ENCODE measurements around the gene MACROD1. TPM values are rescaled to one million over a fixed set of nuclear protein-coding genes. Genes with fewer than 3 reads are reported as not detected.
A peak's percentile ranks its signal among the peaks of the same experiment; 100 is the strongest.

MACROD1 gene
- total RNA-seq, 1 donor from 2014 or later: 29.3 TPM

DNA sequence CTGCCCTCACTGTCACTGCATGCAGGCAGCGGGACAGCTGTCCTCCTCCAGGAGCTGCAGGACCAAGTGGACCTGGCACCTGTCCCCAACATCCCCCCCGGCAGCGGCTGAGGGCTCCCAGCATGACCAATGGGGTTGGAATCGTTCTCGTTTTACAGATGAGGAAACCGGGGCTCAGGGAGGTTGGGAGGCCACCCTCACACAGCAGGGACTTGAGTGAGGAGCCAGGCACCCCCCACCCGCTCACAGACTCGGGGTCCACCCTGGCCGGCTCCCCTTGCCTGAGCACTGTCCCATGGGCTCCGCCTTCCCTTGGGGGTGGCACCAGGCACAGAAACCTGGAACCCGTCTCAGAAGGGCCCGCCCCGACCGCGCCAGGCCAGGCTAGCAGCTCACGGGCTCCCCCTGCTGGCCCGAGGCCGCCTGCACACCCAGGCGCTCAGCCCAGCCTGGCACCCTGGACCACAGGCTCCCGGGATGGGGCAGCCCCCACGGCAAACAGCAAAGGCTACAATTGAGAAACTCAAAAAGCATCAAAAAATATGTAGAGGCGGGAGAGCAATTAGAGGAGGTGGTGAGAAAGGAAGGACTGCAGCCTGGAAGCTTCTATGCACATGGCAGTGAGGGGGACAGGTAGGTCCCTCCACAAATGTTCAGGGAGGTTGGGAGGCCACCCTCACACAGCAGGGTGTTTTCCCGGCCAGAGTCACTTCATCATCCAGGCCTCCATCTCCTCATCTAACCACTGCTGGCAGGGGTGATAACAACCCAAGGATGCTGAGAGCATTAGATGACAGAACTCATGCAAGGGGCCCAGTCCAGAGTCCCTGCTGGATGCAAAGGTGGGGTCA is 12.8 kb downstream of the MACROD1 start:
- DNase-seq: peak; percentile 65

DNA sequence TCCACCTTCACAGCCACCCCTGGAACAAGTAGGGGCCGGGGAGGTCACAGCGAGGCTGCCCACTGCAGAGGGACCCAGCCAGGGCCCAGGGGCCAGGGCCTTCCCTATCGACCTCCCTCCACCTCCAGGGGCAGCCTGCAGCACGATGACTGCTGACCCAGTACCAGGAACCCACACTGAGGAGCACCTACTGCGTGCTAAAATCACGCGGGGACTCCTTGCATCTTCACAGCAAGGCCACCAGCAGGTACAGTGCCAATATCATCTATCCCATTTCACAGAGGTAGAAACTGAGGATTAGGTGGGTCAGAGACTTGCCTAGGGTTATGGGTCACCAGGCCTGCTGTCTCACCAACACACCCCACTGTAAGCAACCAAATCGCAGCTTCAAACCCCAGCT is 14.6 kb downstream of the MACROD1 start:
- no peak for DNase-seq

- no peak for DNase-seq
Observed at GRCh38 chr11:64150481-64151239, 15.3 kb downstream of the MACROD1 start.

DNA sequence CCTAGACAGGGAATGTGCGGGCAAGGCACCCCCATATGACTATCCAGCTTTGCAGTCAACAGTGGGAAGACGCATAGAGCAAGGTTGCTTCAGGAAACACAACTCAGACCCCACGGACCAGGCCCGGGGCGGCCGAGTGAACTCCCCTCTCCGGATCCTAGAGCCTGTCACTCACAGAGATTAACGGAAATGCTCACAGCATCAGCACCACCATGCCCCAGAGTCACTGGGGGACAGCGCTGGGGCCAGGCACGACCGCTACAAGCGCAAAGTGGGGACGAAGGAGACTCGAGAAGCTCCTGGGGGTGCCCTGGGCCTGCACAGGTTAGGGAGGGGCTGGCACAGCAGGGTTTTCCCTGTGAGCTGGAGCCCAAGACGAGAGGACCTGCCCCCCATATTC is 15.9 kb downstream of the MACROD1 start:
- no peak for DNase-seq

DNA sequence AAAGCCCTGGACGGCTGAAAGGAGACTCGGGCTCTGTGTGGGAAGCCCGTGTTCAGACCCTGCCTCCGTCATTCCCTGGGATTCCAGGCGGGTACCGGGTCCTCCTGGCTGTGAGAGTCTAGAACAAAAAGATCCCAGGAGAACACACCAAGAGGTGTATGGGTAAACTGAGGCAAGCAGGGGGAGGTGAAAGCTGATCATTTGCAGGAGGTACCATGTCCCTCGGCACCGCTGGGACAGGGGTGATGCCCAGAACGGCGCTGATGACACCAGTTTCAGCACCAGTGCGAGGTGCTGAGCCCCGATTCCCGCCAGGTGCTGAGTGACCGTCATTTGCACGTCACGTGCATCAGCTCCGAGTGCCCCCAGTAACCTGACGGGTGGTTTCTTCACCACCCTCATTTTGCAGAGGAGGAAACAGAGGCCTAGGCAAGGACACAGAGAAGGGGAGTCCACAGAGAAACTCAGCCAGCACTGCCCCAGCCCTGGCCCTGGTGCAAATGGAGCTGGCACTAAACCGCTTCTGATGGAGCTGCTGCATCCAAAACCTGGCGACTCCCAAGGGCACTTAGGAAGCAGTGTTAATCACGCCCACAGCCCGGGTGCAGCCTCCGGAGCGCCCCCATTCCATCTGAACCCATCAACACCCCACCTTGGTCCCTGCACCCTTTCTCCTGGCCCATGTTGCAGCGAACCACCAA is 16.8 kb downstream of the MACROD1 start:
- DNase-seq: no peak

GRCh38 chr11:64148226-64148916 is 17.5 kb downstream of the MACROD1 start:
- peak; percentile 84 for DNase-seq

DNA sequence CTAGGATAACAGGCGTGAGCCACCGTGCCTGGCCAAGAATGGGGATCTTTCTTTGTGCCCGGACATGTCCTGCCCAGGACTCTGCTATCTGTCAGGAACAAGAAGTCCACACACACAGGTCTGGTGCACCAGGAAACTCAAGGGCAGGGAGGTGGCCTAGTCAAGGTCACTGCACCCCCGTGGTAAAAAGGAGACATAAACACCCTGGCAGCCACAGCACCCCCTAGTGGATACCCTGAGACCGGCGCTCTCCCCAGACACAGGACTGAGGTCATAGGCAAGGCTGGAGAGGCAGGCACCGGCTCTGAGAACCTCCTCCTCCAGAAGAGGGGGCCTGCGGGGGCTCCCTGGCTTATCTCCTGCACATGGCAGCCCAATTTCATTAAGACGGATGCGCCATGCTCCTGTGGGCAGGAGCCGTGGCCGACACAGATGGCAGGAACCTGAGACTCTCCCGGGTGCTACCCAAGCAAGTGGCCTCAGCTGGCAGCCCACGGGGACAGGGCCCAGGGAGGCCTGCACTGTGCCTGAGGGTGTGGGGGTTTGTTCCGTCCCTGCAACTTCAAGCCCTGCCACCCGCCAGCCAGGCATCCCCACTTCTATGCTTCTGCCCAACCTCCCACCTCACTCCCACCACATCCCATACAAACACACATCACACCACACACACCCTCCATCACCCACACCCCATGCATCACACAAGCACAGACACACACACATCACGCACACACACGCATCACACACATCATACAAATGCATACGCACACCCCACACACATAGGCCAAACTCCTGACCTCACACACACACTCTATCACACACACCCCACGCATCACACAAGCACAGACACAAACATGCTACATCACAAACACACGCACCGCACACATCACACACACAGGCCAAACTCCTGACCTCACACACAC is 19.6 kb downstream of the MACROD1 start:
- DNase-seq: peak; percentile 72

DNA sequence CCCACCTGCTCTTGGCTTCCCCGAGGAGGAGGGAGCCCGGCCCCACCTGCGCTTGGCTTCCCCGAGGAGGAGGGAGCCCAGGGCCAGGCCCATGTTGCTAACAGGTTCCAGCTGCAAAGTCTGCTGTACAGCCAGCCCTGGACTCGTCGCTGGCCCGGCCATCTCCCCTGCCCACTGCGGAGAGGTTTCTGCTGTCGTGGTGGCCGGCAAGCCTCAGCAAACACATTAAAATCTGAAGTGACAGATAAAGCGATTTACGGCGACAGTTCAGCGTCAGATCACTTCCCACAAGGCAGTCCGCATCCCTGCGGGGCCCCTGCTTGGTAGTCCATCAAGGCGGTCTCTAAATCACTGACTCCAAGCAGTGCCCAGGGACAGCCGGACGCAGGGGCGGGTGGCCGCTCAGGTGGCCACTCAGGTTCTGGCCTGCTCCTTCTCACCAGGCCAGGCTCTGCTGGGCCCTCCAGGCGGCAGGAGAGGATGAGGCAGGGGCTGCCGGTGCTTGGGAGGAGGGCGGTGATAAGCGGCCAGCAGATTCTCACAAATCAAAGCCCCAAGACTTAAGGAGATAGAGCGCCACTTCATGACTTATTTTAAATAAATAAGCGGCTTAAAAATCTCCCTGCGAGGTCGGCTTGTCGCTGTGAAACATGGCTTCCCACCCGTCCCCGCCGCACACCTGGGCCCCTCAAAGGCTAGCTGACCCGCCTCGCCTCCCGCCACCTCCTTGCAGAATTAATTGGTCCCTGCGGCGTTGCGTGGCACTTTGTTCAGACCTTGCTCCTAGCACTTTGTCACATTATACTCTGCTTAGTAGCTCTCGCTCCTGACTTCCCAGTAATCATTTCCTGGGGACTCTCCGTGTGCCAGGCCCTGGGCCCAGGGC is 21.1 kb downstream of the MACROD1 start:
- no peak for DNase-seq

DNA sequence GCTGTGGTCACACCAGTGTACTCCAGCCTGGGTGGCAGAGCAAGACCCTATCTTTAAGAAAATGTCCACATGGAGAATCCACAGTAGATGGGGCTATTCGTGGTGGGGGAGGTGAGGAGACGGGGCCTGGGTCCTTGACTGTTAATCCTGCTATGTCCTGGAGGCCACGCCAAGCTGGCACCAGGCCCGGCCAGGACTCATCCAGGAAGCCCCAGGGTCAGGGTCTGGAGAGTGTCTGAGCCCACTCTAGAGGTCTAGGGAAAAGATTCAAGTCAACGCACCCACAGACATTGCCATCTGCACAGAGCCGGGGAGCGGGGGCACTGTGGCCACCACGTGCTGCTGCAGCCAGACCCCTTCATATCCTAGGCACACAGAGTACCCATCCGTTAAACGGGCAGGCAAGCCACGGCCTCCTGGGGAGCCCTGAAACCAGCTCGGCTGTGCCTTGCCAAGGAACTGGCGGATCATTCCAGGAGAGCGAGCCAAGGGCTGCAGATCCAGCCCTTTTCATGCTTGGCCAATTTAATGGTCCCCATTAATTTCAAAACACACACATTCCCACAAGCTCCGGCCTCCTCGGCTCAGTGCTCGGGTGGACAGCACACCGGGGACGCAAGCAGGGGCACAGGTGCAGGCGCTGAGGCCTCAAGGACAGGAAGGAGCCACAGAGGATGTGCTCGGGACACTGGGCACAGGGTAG is 24.7 kb downstream of the MACROD1 start:
- no peak for DNase-seq

DNA sequence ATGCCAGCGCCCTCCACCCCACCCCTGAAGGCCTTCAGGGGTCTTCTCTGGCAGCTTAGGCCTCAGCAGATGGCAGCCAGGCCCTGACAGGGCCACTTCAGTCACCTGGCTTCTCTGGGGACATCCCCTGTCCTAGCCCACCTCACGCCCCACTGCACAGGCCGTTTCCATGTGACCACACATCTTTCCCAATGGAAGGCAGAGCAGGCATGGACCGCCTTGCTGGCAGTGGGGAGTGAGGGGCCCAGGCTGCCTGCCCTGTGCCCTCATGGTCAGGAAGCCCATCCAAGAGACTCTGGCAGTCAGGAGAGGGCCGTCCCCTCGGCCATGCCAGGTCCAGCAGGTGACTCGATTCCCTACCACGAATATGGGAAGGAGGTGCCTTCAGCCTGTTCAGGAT is 25.8 kb downstream of the MACROD1 start:
- no peak for DNase-seq

DNA sequence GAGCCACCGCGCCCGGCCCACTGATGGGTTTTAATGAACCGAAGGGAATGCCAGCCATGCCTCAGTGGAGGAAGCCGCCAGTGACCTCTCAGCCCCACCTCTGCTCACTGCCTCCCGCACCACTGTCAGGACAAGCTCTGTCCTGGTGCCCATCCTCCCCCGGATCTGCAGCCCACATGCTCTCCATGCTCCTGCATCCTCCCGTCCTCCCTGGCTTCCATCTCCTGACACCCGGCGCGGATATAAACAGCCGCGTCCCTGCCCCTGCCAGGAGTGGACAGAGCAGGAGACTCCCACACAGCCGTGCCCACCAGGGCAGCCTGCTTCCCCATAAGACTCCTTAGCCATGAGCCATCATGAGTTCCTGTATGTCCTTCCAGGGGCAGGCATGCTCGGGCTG is 26.9 kb downstream of the MACROD1 start:
- DNase-seq: no peak

DNA sequence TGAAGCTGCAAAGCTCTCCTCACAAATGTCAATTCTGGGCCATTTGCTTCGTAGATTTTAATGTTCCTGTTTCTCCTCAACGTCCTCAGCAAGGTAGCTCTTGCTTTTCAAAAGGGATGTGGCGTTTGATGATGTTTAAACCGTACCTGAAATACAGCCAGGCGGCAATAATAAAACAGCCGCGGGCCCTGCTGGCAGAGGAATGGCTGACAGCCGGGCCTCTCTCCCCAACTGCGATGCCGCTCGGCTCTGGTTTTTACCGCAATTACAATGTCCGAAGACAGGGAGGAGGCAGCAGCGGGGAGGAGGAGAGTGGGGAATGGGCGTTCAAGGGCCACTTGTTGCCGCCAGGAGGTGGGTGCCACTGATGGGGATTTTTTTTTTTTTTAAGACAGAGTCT is 27.5 kb downstream of the MACROD1 start:
- no peak for DNase-seq

GRCh38 chr11:64136765-64137441 is 29.0 kb downstream of the MACROD1 start:
- DNase-seq: no peak

- no peak for DNase-seq
Observed at GRCh38 chr11:64135711-64136110, 30.2 kb downstream of the MACROD1 start.

- no peak for DNase-seq
Observed at GRCh38 chr11:64134963-64135362, 30.9 kb downstream of the MACROD1 start.

DNA sequence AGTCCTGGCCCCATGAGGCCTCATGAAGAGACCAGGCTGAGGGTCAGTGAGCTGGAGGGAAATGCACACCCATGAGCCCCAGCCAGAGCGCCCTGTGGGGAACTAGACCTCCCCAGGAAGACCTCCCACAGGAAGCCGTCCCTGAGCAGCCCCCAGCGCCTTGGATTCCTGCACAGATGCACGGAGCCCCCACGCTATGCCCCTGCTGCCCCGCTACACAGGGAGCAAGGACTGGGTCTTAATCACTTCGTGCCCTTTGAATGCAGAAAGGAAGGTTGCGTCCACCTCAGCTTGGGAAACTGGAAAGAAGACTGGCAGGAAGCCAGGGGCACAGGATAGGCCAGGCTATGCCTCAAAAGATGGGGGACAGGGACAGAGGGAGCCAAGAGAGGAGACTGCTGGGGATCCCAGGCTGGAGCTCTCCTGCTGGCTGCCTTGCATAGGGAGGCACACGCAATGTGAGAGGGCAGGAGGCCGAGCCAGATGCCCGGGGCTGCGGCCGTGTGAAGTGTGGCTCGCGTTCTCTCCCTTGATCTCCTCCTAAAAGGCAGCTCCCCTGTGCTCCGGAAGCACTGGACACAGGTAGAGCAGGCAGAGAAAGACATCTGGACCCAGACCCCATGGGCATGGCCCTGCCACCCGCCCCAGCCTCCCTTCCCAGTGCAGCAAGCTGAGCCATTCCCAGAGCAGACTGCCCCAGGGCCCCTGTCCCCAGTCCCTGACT is 32.8 kb downstream of the MACROD1 start:
- DNase-seq: no peak

DNA sequence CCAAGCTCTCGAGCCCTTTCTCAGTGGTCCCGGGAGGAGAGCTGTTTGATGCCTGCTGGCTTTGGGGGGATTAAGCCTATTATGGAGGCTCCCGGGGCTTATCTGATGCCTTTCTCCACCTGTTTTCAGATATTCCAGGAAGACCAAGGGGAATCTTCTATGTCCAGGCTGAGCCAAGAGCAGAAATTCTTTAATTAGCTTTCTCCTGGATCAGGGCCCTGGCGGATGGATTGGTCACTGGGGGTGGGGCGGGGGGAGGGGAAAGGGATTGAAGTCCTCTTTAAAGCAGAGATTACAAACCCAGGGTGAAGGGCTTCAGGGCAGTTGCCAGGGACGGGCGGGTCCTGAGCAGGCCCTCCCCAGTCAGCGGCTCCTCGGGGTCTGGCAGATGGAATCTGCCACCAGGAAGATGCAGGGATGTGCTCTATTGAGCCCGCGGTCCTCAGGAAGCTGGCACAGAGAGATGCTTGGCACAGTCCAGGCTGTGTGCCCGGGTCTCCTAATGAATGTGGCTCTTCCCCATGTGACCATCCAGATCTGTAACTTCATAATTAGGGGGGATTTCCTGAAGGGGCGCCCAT is 33.6 kb downstream of the MACROD1 start:
- DNase-seq: no peak

GRCh38 chr11:64131683-64132190 is 34.2 kb downstream of the MACROD1 start:
- no peak for DNase-seq

Data from dermis blood vessel endothelial cell (primary cell).